ENCODE results near the gene MATN1. TPM values are rescaled to one million over a fixed set of nuclear protein-coding genes. Genes with fewer than 3 reads are reported as not detected.

MATN1 gene
- total RNA-seq, 1 experiment from 2014 or later, result 0.24 TPM

GRCh38 chr1:30721812-30722537 lies 1.4 kb downstream of the MATN1 start:
- Mint-ChIP-seq H3K4me3 (no peak overlapping the region), H3K27me3 (ENCODE audit: low read depth) (peaks cover under 1% of the 10 kb centered on the region; the same call in 1 of the 2 replicates), H3K27ac (no peak overlapping the region), H3K9me3 (peaks cover 4% of the 10 kb centered on the region), H3K4me1 (peaks cover 4% of the 10 kb centered on the region), H3K36me3 (no peaks in the 10 kb centered on the region)
- DNase-seq (ENCODE audit: low spot score) (no peak), ATAC-seq (no peak)
- ChIA-PET POLR2A (no interaction called here), CTCF (interaction anchor here (0.5 to 5.7 kb wide), 8 partner anchors 50 to 207 kb away, joined by 3 to 290 read pairs (median 6); no protein-coding TSS in a partner anchor)
- no peak for TF ChIP-seq JUN (CRISPR knock-in tag; IDR thresholded peaks at IDR 0.05)
- TF ChIP-seq TEAD1 (CRISPR knock-in tag; IDR thresholded peaks at IDR 0.05), result no peak
- no peak for TF ChIP-seq RELA (CRISPR knock-in tag; IDR thresholded peaks at IDR 0.05; ENCODE audit: borderline replicate concordance)
- no peak for TF ChIP-seq FOXP1 (CRISPR knock-in tag; IDR thresholded peaks at IDR 0.05; ENCODE audit: borderline replicate concordance)
- TF ChIP-seq ZNF671 (CRISPR knock-in tag; IDR thresholded peaks at IDR 0.05), result no peak
- TF ChIP-seq AFF4 (CRISPR knock-in tag; IDR thresholded peaks at IDR 0.05; ENCODE audit: borderline replicate concordance), result no peak
- TF ChIP-seq MAX (CRISPR knock-in tag; IDR thresholded peaks at IDR 0.05), result no peak
- TF ChIP-seq KAT7 (CRISPR knock-in tag; IDR thresholded peaks at IDR 0.05; ENCODE audit: borderline replicate concordance), result no peak
- TF ChIP-seq ESRRA (CRISPR knock-in tag; IDR thresholded peaks at IDR 0.05; ENCODE audit: borderline replicate concordance), result no peak
- no peak for TF ChIP-seq USF1 (CRISPR knock-in tag; IDR thresholded peaks at IDR 0.05)
- TF ChIP-seq NFE2L1 (CRISPR knock-in tag; IDR thresholded peaks at IDR 0.05), result no peak
- no peak for TF ChIP-seq RORB (CRISPR knock-in tag; IDR thresholded peaks at IDR 0.05)
- no peak for TF ChIP-seq IRF1 (CRISPR knock-in tag; IDR thresholded peaks at IDR 0.05)

GRCh38 chr1:30721341-30721793 lies 2.0 kb downstream of the MATN1 start:
- H3K4me3 Mint-ChIP-seq, result no peak overlapping the region
- H3K27ac Mint-ChIP-seq, result no peak overlapping the region
- ATAC-seq, result no peak
- H3K27me3 Mint-ChIP-seq (ENCODE audit: low read depth), result peaks cover 4% of the 10 kb centered on the region; the same call in 1 of the 2 replicates
- TF ChIP-seq SP1 (CRISPR knock-in tag; conservative IDR thresholded peaks at IDR 0.05), result no peak
- no peak for TF ChIP-seq CREM (CRISPR knock-in tag; IDR thresholded peaks at IDR 0.05)
- TF ChIP-seq TCF7 (CRISPR knock-in tag; IDR thresholded peaks at IDR 0.05; ENCODE audit: low read depth), result no peak
- TF ChIP-seq JAZF1 (CRISPR knock-in tag; IDR thresholded peaks at IDR 0.05), result no peak
- no peak for TF ChIP-seq GTF2I (CRISPR knock-in tag; conservative IDR thresholded peaks at IDR 0.05)
- TF ChIP-seq ATF3 (CRISPR knock-in tag; conservative IDR thresholded peaks at IDR 0.05), result no peak
- TF ChIP-seq MLX (CRISPR knock-in tag; IDR thresholded peaks at IDR 0.05), result no peak
- no peak for TF ChIP-seq ZMAT4 (CRISPR knock-in tag; IDR thresholded peaks at IDR 0.05)
- DNase-seq (ENCODE audit: low spot score), result no peak
- no peaks in the 10 kb centered on the region for H3K36me3 Mint-ChIP-seq
- peaks cover 10% of the 10 kb centered on the region for H3K9me3 Mint-ChIP-seq
- ChIA-PET POLR2A (interaction anchor here (0.7 kb wide), 1 partner anchor 56 kb away, joined by 4 read pairs; no protein-coding TSS in a partner anchor), CTCF (interaction anchor here (0.8 to 5.7 kb wide), 7 partner anchors 51 to 207 kb away, joined by 3 to 290 read pairs (median 7); no protein-coding TSS in a partner anchor)
- peaks cover 4% of the 10 kb centered on the region for H3K4me1 Mint-ChIP-seq

All from WTC11 (cell line).